Measurements from ENCODE around the gene NSD1. TPM values are rescaled to one million over a fixed set of nuclear protein-coding genes. Genes with fewer than 3 reads are reported as not detected.
"Not testable (repeated sequence)": the region's sequence is repeated elsewhere in the genome, so short reads cannot be mapped to it uniquely, and the experiment has no call there.

The NSD1 gene
- total and polyA plus RNA-seq, 2 experiments from 2014 or later: 26.6 to 28.8 TPM

DNA sequence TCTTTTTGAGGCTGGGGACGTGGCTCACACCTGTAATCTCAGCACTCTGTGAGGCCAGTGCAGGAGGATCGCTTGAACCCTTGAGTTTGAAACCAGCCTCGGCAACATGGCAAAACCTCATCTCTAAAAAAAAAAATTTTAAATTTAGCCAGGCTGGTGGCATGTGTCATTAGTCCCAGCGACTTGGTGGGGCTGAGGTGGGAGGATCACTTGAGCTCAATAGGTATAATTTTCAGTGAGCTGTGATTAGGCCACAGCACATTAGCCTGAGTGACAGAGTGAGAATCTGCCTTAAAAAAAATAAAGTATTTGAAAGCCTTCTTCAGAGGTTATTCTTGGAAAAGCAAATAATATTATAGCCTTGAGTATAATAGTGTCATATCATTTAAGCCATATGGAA is 41.8 kb downstream of the NSD1 start:
- Histone ChIP-seq H3K27me3 (no peaks in the 10 kb centered on the region), H3K36me3 (replicated peaks; ENCODE audit: insufficient read depth, low read depth) (no peaks in the 10 kb centered on the region), H3K4me3 (no peak overlapping the region), H3K9me2 (replicated peaks; ENCODE audit: insufficient read depth) (no peaks in the 10 kb centered on the region), H2AFZ (no peak overlapping the region), H3K27ac (no peak overlapping the region), H3K79me2 (peaks cover 98% of the 10 kb centered on the region), H3K9me3 (ENCODE audit: low read depth) (no peaks in the 10 kb centered on the region), H4K20me1 (ENCODE audit: insufficient read depth, poor library complexity, severe bottlenecking) (peaks cover 12% of the 10 kb centered on the region), H3K4me2 (no peak overlapping the region), H3K4me1 (ENCODE audit: insufficient read depth) (no peaks in the 10 kb centered on the region)
- no peak for DNase-seq (ENCODE audit: low spot score)
- TF ChIP-seq EZH2 (IDR thresholded peaks at IDR 0.05; ENCODE audit: borderline replicate concordance) (no peak), EZH2phosphoT487 (IDR thresholded peaks at IDR 0.05; ENCODE audit: low read depth, severe bottlenecking, unreplicated experiment) (no peak)
- TF ChIP-seq, protein P1, sequence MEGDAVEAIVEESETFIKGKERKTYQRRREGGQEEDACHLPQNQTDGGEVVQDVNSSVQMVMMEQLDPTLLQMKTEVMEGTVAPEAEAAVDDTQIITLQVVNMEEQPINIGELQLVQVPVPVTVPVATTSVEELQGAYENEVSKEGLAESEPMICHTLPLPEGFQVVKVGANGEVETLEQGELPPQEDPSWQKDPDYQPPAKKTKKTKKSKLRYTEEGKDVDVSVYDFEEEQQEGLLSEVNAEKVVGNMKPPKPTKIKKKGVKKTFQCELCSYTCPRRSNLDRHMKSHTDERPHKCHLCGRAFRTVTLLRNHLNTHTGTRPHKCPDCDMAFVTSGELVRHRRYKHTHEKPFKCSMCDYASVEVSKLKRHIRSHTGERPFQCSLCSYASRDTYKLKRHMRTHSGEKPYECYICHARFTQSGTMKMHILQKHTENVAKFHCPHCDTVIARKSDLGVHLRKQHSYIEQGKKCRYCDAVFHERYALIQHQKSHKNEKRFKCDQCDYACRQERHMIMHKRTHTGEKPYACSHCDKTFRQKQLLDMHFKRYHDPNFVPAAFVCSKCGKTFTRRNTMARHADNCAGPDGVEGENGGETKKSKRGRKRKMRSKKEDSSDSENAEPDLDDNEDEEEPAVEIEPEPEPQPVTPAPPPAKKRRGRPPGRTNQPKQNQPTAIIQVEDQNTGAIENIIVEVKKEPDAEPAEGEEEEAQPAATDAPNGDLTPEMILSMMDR (IDR thresholded peaks at IDR 0.05; ENCODE audit: poor library complexity): no peak
- 94% methylated on average over 4 of the region's 4 CpGs for whole genome bisulfite sequencing (ENCODE audit: low lambda C conversion rate, missing lambda C conversion rate)

- Histone ChIP-seq H3K4me2 (no peak overlapping the region), H3K4me3 (no peak overlapping the region), H3K27me3 (no peaks in the 10 kb centered on the region), H3K4me1 (ENCODE audit: insufficient read depth) (no peaks in the 10 kb centered on the region), H3K79me2 (peaks cover 98% of the 10 kb centered on the region), H2AFZ (no peak overlapping the region), H3K27ac (no peak overlapping the region), H3K9me3 (ENCODE audit: low read depth) (no peaks in the 10 kb centered on the region), H3K9me2 (replicated peaks; ENCODE audit: insufficient read depth) (no peaks in the 10 kb centered on the region), H4K20me1 (ENCODE audit: insufficient read depth, poor library complexity, severe bottlenecking) (peaks cover 12% of the 10 kb centered on the region), H3K36me3 (replicated peaks; ENCODE audit: insufficient read depth, low read depth) (no peaks in the 10 kb centered on the region)
- WGBS (ENCODE audit: low lambda C conversion rate, missing lambda C conversion rate): 89% methylated on average over 8 of the region's 8 CpGs
- TF ChIP-seq, protein P1 (IDR thresholded peaks at IDR 0.05; ENCODE audit: poor library complexity): no peak
- TF ChIP-seq EZH2 (IDR thresholded peaks at IDR 0.05; ENCODE audit: borderline replicate concordance) (no peak), EZH2phosphoT487 (IDR thresholded peaks at IDR 0.05; ENCODE audit: low read depth, severe bottlenecking, unreplicated experiment) (no peak)
- DNase-seq (ENCODE audit: low spot score): no peak
Measured at GRCh38 chr5:177176175-177176711, 42.7 kb downstream of the NSD1 start.

GRCh38 chr5:177177847-177178437 is 44.4 kb downstream of the NSD1 start:
- Histone ChIP-seq H3K79me2 (peaks cover 97% of the 10 kb centered on the region), H4K20me1 (ENCODE audit: insufficient read depth, poor library complexity, severe bottlenecking) (peaks cover 11% of the 10 kb centered on the region)
- H3K4me1 ChIP-seq (ENCODE audit: insufficient read depth); H2AFZ ChIP-seq; H3K9me3 ChIP-seq (ENCODE audit: low read depth); H3K36me3 ChIP-seq (replicated peaks; ENCODE audit: insufficient read depth, low read depth); H3K4me2 ChIP-seq; H3K27me3 ChIP-seq; H3K4me3 ChIP-seq; DNase-seq (ENCODE audit: low spot score); H3K9me2 ChIP-seq (replicated peaks; ENCODE audit: insufficient read depth); H3K27ac ChIP-seq: not testable (repeated sequence)
- 98% methylated on average over 9 of the region's 9 CpGs for WGBS (ENCODE audit: low lambda C conversion rate, missing lambda C conversion rate)

GRCh38 chr5:177178733-177179304 is 45.2 kb downstream of the NSD1 start:
- no peaks in the 10 kb centered on the region for H3K27me3 ChIP-seq
- H3K4me1 ChIP-seq (ENCODE audit: insufficient read depth): no peaks in the 10 kb centered on the region
- no peak for DNase-seq (ENCODE audit: low spot score)
- 93% methylated on average over 3 of the region's 3 CpGs for WGBS (ENCODE audit: low lambda C conversion rate, missing lambda C conversion rate)
- no peaks in the 10 kb centered on the region for H3K9me2 ChIP-seq (replicated peaks; ENCODE audit: insufficient read depth)
- no peak overlapping the region for H3K4me2 ChIP-seq
- H3K4me3 ChIP-seq: no peak overlapping the region
- TF ChIP-seq, protein P1 (IDR thresholded peaks at IDR 0.05; ENCODE audit: poor library complexity): no peak
- no peak for TF ChIP-seq EZH2phosphoT487 (IDR thresholded peaks at IDR 0.05; ENCODE audit: low read depth, severe bottlenecking, unreplicated experiment)
- no peaks in the 10 kb centered on the region for H3K36me3 ChIP-seq (replicated peaks; ENCODE audit: insufficient read depth, low read depth)
- H3K27ac ChIP-seq: no peak overlapping the region
- H3K9me3 ChIP-seq (ENCODE audit: low read depth): no peaks in the 10 kb centered on the region
- H3K79me2 ChIP-seq: peaks cover 97% of the 10 kb centered on the region
- H4K20me1 ChIP-seq (ENCODE audit: insufficient read depth, poor library complexity, severe bottlenecking): peaks cover 12% of the 10 kb centered on the region
- no peak overlapping the region for H2AFZ ChIP-seq
